Measurements from ENCODE around the gene NOS2.

- TF ChIP-seq CTCF (IDR thresholded peaks at IDR 0.05) (no peak), POLR2A (IDR thresholded peaks at IDR 0.05) (no peak)
Measured at GRCh38 chr17:27788919-27789318, 11.4 kb downstream of the NOS2 start.

Data from lower leg skin (tissue), 3 donors.